HG03139 (cell line): ENCODE measurements around the gene UNC119.
"Not testable (repeated sequence)": the region's sequence is repeated elsewhere in the genome, so short reads cannot be mapped to it uniquely, and the experiment has no call there.

ENCODE experiments used
- ATAC-seq: cut with Tn5 transposase; IDR thresholded peaks from one replicate; pipeline ENCODE4 v1.9.1; 2021; ENCODE audit not compliant: unreplicated experiment

UNC119 gene

DNA sequence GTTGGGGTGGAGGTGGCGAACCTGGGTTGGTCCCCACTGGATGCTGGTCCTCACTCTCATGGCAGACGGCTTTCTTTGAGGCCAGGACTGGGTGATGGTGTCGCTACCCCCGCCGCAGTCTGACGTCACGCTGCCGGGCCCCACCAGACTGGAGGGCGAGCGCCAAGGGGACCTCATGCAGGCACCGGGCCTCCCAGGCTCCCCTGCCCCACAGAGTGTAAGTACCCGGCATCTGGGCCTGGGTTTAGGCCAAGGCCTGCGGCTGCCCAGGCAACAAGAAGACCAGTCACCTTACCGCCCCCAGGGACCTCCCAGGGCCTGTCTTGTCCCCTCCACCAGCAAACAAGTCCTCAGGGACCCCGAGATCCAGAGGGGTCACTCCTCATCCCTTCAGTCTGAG is 28.5 kb downstream of the UNC119 start:
- ATAC-seq = no peak

DNA sequence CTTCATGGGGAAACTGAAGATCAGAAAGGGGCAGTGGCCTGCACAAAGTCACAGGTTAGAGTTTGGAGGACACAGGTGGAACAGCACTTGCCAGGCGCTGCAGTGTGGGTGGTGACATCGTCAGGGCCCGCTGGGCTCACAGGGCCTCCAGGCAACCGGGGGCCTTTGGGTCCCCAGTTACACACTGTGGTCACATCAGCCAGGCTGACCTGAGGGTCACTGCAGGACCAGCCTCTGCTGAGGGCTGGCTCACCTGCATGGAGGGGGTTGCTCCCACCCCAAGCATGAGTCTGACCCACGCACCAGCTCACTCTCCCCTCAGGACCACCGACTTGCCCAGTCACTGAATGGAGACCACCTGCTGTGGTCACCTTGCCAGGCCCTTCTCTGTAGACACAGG is 29.2 kb downstream of the UNC119 start:
- no peak for ATAC-seq

DNA sequence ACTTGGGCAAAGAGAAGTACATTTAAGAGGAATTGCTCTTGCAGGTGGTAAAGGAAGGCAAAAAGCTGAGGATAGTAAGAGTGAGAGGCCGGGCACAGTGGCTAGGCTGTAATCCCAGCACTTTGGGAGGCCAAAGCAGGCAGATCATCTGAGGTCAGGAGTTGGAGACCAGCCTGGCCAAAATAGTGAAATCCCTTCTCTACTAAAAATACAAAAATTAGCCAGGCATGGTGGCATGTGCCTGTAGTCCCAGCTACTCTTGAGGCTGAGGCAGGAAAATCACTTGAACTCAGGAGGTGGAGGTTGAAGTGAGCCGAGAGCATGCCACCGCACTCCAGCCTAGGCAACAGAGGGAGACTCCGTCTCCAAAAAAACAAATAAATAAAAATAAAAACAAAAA is 30.1 kb downstream of the UNC119 start:
- not testable (repeated sequence) for ATAC-seq

DNA sequence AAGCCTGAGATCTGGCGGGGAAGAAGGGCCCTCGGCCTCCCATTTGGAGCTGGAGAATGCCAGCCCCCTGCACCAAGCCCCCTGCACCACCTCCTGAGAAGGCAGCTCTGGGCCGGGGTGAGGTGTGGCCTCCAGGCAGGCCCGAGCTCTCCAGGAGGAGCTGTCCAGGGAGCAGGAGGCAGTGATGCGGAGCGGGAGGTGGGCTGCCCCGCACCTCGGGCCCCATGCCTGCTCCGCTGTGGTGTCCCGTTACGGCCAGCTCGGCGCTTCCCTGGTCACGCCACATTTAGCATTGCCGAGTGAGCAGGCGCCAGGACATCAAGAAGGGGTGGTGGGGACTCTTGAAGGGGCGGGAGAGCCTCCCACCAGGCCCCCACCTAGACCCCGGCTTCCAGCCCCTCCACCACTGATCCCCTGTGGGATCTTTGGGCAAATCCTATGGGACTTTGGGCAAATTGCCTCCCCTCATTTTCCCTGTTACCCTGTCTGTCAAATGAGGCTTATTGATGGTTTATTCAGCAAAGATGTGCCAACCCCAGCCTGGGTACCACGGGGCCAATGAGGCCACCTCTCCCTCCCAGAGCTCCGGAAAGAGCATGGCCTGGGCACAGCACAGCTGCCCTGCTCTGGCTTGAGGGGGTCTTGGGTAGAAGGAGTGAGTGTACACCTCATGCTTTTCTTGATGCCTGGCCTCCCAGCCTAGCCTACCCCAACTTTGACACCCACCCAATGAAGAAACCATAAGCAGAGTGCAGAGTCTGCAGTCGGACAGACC is 30.9 kb downstream of the UNC119 start:
- ATAC-seq = no peak

DNA sequence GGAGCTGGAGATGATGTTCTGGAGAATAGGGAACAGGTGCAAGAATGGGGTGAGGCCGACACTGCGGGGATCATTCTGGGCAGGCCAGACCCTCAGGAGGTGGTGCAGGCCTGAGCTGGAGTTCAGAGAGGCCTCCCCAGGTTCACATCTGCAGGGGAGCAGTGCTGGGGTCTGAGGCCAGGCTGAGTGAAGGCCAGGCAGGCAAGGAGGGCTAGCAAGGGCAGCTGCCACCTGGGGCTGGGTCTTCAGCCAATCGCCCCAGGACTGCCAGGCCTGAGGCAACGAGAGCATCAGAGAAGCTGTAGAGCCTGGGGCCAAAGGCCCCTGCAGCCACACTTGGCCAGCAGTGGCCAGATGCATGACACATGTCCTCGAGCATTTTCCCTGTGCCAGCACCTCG is 31.7 kb downstream of the UNC119 start:
- ATAC-seq = no peak

DNA sequence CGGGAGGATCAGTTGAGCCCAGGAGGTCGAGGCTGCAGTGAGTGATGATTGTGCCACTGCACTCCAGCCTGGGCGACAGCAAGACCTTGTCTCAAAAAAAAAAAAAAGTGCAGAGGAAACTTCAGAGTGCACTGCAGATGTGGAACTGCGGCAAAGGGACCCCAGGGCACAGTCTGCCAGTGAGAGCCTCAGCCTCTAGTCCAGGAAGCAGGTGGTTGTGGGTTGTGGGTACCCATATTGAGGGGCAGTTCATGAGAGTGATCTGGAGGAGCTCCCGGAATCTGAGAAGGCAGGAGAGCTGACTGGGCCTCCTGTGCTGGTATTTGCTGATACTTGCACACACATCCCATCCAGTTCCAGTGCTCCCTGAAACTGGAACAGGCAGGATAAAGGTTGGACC is 33.2 kb downstream of the UNC119 start:
- ATAC-seq = no peak

DNA sequence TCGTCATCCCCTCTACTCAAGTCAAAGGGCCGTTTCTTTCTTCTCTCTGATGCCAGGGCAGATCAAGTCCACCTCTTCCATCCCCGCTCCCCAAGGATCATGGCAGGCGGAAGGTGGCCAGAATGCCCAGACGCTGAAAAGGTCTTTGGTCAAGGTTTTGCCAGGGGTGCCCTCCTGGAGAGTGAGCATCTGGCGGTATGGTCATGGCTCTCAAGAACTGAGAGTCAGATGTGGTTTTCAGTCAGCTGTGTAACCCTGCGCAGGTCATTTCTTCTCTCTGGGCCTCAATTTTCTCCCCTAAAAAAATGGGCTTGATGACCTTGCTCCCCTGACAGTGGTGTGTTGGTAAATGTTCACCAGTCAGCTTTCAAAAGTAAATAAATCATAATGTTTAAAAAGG is 33.8 kb downstream of the UNC119 start:
- ATAC-seq = no peak

DNA sequence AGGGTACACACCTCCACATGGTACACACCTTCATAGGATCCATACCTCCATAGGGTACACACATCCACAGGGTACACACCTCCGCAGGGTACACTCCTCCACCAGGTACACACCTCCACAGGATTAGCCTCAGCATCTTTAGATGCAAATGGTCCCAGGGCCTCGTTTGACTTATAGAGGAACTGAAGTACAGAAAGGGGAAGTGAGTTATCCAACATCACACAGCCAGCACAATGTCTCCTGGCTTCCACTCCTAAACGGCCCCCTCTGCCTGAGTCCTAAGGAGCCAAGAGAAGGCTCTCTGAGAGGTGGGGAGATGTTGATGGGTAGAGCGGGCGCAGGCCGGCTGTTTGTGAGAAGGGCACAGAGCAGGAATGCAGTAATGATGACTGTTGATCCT is 34.3 kb downstream of the UNC119 start:
- ATAC-seq = no peak

DNA sequence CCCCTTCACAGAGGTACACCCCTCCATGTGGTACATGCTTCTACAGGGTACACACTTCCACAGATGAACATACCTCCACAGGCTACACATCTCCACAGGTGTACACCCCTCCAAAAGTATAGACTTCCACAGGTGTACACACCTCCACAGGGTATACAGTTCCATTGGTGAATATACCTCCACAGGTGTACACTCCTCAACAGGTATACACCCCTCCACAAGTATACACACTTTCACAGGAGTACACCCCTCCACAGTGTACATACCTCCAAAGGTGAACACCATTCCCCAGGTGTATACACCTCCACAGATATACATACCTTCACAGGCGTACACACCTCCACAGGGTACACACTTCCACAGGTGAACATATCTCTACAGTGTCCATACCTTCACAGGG is 36.9 kb downstream of the UNC119 start:
- ATAC-seq = no peak

DNA sequence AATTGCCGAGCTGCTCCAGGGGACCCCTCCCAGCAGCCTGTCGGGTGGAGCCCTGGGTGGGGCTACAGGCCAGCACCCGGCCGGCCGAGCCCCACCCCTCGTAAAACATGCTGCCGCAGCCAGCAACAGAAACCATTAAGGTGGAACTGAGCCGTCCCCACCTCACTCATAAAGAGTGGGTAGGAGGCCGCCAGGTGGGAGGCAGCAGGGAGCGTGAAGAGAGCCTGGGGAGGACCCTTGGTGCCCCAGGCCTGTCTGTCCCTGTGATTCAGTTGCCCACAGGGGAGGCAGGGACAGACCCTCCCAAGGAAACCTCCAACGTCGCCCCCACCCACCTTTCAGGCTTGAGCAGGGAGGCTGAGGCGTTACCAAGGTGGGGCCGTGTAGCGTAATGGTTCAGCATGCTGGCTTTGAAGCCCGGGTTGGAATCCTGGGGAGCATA is 37.8 kb downstream of the UNC119 start:
- ATAC-seq = no peak

DNA sequence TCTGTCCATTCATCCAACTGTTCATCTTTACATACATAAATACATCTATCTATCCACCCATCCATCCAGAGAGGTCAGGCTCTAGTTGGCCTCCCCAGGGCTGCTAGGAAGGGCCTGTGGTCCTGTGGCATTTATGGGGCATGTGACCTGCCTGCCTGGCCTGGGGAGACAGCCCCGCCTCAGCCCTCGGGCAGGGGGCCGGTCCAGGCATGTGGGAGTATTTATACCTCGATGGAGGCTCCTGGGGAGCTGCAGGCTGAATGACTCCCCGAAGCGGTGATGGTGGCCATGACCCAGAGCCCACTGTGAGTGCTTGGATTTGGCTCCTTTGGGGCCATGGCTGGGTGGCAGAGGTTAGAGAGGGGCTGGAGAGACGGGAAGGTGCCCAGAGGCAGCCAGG is 38.9 kb downstream of the UNC119 start:
- ATAC-seq = no peak

DNA sequence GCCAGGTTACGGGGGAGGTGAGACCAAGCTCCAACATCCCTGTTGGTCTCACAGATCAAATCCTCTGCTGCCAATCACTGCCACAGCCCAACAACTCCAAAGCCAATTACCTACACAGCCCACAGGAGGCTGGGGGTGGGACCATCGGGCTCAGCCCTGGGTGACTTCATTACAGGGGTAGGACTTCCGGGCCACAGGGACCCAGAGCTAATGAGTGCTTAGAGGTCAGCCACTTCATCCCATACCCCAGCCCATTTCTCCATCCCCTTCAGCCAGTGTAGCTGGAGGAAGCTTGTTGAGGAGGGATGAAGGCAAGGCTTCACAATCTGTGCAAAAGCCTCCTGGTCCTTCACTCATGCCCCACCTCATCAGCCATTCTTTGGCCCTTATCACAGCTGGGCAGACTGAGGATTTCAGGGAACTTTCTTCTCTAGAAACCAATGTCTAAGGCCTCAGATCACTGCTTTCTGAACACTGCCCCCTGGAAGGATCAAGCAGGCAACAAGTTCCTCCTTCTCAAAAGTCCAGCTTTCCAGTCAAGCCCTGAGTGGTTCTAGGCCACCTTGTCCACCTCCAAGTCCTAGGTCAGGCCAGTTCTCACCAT is 40.5 kb downstream of the UNC119 start:
- no peak for ATAC-seq

DNA sequence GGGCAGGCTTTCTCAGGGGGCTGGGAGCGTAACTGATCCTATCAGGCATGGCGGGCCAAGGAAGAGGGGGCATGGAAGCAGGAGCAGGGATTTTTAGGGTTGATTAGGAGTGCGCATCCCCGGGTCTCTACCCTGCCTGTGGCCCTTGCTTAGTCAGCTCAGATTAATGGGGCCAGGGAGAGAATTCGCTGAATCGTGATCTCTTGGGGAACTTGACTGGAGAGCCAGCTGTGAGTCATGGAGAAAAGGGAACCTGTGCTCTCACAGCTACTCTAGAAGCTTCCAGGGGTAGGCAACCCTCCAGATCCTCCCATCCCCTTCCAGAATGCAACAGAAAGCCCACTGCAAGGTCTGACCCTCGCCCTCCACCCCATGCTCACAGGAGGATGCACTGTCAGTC is 42.6 kb downstream of the UNC119 start:
- no peak for ATAC-seq

DNA sequence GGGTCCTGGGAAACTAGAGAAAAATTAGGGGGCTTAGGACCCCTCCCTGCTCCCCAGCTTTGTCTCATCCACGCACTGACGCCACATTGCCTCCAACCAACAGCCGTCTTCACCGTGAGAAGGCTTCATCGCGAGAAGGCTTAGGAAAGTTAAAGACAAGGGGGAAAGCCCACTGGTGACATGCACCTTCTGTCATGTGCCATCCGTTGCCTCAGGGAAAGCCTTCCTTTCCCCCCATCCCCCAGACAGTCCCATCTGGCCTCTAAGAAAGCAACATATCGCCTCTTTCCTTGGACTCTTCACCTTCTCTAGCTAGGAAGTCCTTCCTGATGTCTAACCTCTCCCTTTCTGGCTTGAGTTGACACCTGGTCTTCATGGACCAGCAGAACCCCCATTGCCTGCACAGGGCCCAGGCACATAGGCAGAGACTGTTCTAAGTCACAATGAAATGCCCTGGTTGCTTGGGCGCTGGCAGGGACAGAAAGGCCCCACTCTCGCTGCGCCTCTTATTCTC is 44.2 kb downstream of the UNC119 start:
- ATAC-seq = no peak

DNA sequence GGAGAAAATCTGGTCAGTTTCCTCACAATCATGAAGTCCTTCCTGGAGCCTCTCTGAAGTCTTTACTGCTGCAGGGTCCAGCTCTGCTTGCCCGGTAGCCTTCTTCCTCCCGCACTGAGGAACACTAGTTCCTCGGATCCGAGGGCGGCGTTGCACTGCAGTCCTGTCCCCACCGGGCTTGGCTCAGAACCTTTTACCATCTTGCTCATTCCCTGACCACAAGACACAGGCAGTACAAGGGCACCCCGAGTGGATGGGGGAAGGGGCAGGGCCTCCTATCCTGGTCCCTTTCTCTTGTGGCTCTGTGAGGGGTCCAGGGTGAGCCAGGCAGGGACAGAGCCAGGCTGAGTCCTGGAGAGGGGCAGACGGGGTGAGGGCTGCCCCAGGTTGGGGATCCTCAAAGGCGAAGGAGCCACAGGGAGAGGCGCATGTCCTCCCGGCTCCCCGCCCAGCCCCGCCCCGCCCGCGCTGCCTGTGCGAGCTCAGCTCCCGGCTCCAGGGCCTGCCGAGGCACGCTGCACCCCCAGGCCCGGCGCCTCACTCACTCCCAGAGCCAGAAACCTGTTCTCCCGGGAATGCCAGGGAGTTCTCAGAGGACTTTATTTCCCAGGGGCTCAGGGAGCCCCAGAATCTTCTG is 44.7 kb downstream of the UNC119 start:
- no peak for ATAC-seq

DNA sequence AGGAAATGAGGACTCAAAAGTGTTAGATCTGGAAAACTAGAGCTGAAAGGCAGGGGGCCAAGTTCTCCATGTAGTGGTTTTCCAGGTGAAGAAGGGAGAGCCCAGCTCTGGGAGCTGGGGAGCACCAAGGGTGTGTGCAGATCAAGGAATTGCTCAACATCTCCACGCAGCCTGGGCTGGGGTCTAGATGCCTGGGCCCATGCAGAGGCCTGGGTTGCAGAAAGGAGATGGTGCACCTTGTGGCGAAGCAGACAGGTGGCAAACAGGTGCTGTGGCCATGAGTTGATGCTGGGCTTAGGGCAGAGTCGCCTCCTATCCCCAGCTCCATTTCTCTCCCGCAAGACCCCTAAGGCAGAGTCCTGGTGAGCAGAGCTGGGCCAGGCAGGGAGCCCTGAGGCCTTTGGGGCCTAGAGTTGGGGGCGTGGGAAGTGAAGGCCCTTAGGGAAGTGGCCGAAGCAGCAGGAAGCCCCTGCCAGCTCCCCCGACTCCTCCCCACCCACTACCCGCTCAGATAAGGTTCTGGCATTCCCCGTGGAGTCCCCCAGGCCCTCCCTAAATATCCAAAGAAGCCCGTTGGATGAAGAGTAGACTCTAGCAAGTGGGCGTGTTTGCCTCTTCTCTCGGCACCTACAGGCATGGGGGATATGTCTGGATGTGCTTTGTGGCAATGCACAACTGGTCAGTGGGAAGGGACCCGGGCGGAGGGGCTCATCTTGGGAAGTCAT is 45.5 kb downstream of the UNC119 start:
- ATAC-seq = no peak

DNA sequence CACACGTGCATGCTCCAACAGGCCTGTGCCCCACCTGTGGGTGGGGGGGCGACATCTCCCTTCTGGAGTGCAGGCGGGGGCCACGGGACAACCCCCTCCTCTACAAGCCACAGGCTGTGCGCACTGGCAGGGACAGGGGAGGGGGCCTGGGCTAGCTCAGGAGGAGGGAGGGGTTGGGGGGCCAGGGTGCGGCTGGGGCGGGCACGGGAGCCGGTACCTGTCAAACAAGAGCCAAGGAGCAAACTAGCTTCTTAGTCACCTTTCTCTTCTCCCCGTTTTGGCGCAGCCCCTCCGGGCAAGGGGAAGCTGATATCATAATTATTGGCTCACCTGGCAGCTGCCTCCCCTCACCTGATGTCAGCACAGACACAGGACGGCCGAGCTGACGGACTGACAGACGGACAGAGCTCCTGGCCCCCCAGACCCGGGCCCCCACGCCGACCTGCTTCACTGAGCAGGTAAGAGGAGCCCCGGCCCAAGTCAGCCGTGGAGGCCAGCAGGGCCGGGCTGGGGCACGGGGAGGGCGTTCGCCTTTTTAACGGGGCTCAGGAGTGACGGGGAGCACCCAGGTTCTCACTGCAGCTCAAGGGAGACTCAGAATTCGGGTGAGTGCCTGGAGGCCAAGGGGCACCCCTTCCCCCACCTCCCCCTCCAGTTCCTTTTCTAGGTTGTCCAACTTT is 46.3 kb downstream of the UNC119 start, which contains the start of gene FOXN1:
FOXN1 (plus strand) TSS at position 363 of the 680 bp plus-strand sequence. CDS start 17,622 bp downstream, outside the sequence.
- no peak for ATAC-seq

DNA sequence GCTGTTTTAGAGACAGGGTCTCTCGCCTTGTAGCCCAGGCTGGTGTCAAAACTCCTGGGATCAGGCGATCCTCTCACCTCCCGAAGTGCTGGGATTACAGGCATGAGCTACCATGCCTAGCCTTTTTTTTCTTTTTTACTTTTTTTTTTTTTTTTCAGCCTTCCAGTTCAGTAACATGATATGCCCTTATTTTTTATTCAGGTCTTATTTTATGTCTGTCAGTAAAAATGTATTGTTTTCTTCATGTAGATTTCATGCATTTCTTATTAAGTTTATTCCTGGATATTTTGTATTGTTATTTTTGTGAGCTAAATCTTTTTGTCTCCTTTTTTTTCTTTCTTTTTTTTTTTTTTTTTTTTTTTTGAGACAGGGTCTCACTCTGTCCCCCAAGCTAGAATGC is 49.0 kb downstream of the UNC119 start:
- ATAC-seq = no peak

DNA sequence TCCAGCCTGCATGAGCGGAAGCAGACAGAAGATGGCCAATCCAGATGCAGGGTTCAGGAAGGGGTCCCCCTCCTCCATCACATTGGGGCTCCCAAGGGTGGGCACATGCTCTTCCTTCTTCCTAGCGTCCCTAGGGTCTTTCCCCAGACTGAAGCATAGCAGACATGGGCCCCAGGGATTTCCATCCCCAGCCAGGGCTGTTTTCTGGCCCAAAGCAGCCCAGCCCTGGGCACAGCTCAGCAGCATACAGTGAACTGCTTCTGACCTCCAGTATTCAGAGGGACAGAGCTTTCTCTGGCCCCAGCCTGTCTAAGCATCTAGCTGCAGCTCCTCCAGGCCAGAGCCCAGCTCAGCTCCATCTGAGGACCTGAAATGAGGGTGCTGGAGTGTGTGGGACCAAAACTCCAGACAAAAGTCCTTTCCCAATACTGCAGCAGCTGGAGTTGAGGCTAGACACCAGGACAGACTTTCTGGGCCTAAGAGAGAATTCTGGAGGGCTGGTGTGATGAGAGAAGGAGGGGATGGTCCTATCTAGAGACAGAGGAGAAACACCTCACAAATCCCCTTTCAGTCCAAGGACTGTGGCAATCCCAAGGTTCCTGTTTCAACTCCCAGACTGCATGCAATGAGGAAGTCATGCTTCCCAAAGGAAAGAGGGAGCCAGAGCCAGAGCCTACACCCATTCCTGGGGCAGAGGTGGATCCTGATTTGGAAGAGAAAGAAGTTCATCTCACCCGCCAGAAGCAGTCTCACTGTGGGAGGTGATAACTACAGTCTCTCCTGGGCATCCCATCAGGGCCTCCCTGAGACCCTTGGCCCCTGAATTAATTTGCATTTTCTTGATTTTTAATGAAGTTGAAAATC is 50.8 kb downstream of the UNC119 start:
- ATAC-seq = no peak
